HG02938 (cell line): Measurements from ENCODE around the gene GATAD2B.
A peak's percentile ranks its signal among the peaks of the same experiment; 100 is the strongest.

ENCODE experiments used
- ATAC-seq: cut with Tn5 transposase; IDR thresholded peaks from one replicate; pipeline ENCODE4 v1.9.1; 2021; ENCODE audit warnings: mild to moderate bottlenecking, moderate library complexity; ENCODE audit not compliant: unreplicated experiment

GATAD2B gene

GRCh38 chr1:153951801-153952200 is 29.0 kb upstream of the GATAD2B start:
- ATAC-seq: no peak

- no peak for ATAC-seq
Measured at GRCh38 chr1:153951183-153951582, 28.4 kb upstream of the GATAD2B start.

GRCh38 chr1:153946622-153947241 is 24.0 kb upstream of the GATAD2B start, which contains the start of gene DENND4B:
Gene DENND4B (minus strand): TSS chr1:153946718. CDS start chr1:153944374, 2,344 bp downstream.
- peak; percentile 50 for ATAC-seq

- peak; percentile 68 for ATAC-seq
Measured at GRCh38 chr1:153945795-153946621, 23.2 kb upstream of the GATAD2B start.

GRCh38 chr1:153945131-153945794 is 22.5 kb upstream of the GATAD2B start:
- ATAC-seq: peak; percentile 7

GRCh38 chr1:153944827-153945117 is 22.0 kb upstream of the GATAD2B start:
- no peak for ATAC-seq

- no peak for ATAC-seq
Measured at GRCh38 chr1:153944005-153944826, 21.4 kb upstream of the GATAD2B start.

- ATAC-seq: no peak
Measured at GRCh38 chr1:153942766-153943549, 20.2 kb upstream of the GATAD2B start.

- no peak for ATAC-seq
Measured at GRCh38 chr1:153941826-153942725, 19.3 kb upstream of the GATAD2B start.

GRCh38 chr1:153940756-153941155 is 18.0 kb upstream of the GATAD2B start:
- ATAC-seq: no peak

GRCh38 chr1:153939476-153939875 is 16.7 kb upstream of the GATAD2B start:
- no peak for ATAC-seq

- ATAC-seq: no peak
Measured at GRCh38 chr1:153938996-153939395, 16.2 kb upstream of the GATAD2B start.

- ATAC-seq: no peak
Measured at GRCh38 chr1:153937331-153937730, 14.6 kb upstream of the GATAD2B start.

GRCh38 chr1:153936011-153936802 is 13.4 kb upstream of the GATAD2B start:
- no peak for ATAC-seq

GRCh38 chr1:153934746-153935145 is 12.0 kb upstream of the GATAD2B start:
- ATAC-seq: no peak

- ATAC-seq: no peak
Measured at GRCh38 chr1:153933955-153934354, 11.2 kb upstream of the GATAD2B start.

- ATAC-seq: no peak
Measured at GRCh38 chr1:153933430-153933829, 10.7 kb upstream of the GATAD2B start.
